ENCODE results near the gene HDAC5. TPM values are rescaled to one million over a fixed set of nuclear protein-coding genes. Genes with fewer than 3 reads are reported as not detected.
A peak's percentile ranks its signal among the peaks of the same experiment; 100 is the strongest.

HDAC5 gene
- total and polyA plus RNA-seq, 2 of the 8 experiments (the other 6 are each of a cell fraction or from before 2014, with no cell fraction given): 48.5 to 54.4 TPM

GRCh38 chr17:44137891-44138709 lies 14.7 kb upstream of the HDAC5 start (continued):
- peak; percentile 64 for TF ChIP-seq E2F6 (IDR thresholded peaks at IDR 0.05)
- peak; percentile 47; the same call in 1 of the 2 replicates for TF ChIP-seq EGR1 (IDR thresholded peaks at IDR 0.05; ENCODE audit: borderline replicate concordance, low read depth, low read length)
- no peak for TF ChIP-seq CBX5 (IDR thresholded peaks at IDR 0.05; ENCODE audit: low read depth, low read length)
- no peak for TF ChIP-seq PHF8 (conservative IDR thresholded peaks at IDR 0.05; ENCODE audit: low read depth, low read length)
- TF ChIP-seq SRF (IDR thresholded peaks at IDR 0.05; ENCODE audit: low read depth, low read length): no peak
- TF ChIP-seq EP300 (IDR thresholded peaks at IDR 0.05; ENCODE audit: borderline replicate concordance in 1 of 2, low read depth in 2 of 2, low read length in 2 of 2): no peak
- TF ChIP-seq JUND (IDR thresholded peaks at IDR 0.05; ENCODE audit: low read length): peak; percentile 92
- TF ChIP-seq KDM4A (IDR thresholded peaks at IDR 0.05; ENCODE audit: low read depth, low read length, severe bottlenecking): no peak
- TF ChIP-seq, protein P1, sequence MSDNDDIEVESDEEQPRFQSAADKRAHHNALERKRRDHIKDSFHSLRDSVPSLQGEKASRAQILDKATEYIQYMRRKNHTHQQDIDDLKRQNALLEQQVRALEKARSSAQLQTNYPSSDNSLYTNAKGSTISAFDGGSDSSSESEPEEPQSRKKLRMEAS (IDR thresholded peaks at IDR 0.05): peak; percentile 42; the same call in 1 of the 2 replicates
- no peak for TF ChIP-seq GTF2F1 (IDR thresholded peaks at IDR 0.05; ENCODE audit: borderline replicate concordance, low read depth, low read length)
- TF ChIP-seq YY1 (IDR thresholded peaks at IDR 0.05; ENCODE audit: low read depth, low read length): no peak
- TF ChIP-seq NANOG (IDR thresholded peaks at IDR 0.05; ENCODE audit: insufficient read depth, low read depth, low read length, poor library complexity, severe bottlenecking): peak; percentile 60
- no peak for TF ChIP-seq CHD2 (IDR thresholded peaks at IDR 0.05; ENCODE audit: low read length)
- TF ChIP-seq CBX8 (IDR thresholded peaks at IDR 0.05; ENCODE audit: borderline replicate concordance, low read depth, low read length): no peak
- 0 out of 4 replicates have a peak, but pooled peaks of 1 of the 2 experiments have one; percentile 13 for TF ChIP-seq SIN3A (conservative IDR thresholded peaks at IDR 0.05 in 1 of 2, IDR thresholded peaks at IDR 0.05 in 1 of 2; ENCODE audit: low read depth in 1 of 2, low read length in 2 of 2)
- TF ChIP-seq, protein P2, sequence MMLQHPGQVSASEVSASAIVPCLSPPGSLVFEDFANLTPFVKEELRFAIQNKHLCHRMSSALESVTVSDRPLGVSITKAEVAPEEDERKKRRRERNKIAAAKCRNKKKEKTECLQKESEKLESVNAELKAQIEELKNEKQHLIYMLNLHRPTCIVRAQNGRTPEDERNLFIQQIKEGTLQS (IDR thresholded peaks at IDR 0.05; ENCODE audit: insufficient read depth, low read depth, low read length): no peak
- no peak for TF ChIP-seq KDM1A (IDR thresholded peaks at IDR 0.05; ENCODE audit: borderline replicate concordance, low read length)
- TF ChIP-seq RXRA (IDR thresholded peaks at IDR 0.05; ENCODE audit: insufficient read depth, low read depth, low read length): no peak
- TF ChIP-seq TEAD4 (IDR thresholded peaks at IDR 0.05; ENCODE audit: low read depth, low read length): no peak
- no peak for TF ChIP-seq SIX5 (IDR thresholded peaks at IDR 0.05; ENCODE audit: low read depth, low read length)
- no peak for TF ChIP-seq SAP30 (IDR thresholded peaks at IDR 0.05; ENCODE audit: insufficient read depth, insufficient replicate concordance, low read length)
- no peak for TF ChIP-seq TBP (IDR thresholded peaks at IDR 0.05; ENCODE audit: low read depth, low read length)

All from H1 (cell line).